Fibroblast of villous mesenchyme (primary cell): ENCODE measurements around the gene NPDC1. TPM values are rescaled to one million over a fixed set of nuclear protein-coding genes. Genes with fewer than 3 reads are reported as not detected.
"Not testable (repeated sequence)": the region's sequence is repeated elsewhere in the genome, so short reads cannot be mapped to it uniquely, and the experiment has no call there.

Experiments
- DNase-seq: peaks from one replicate; pipeline ENCODE4 v3.0.0-alpha.2; 2010; ENCODE audit warnings: low read depth
- H3K4me3 ChIP-seq: 2 replicates; pipeline ENCODE4 v1.5.1; 2011; ENCODE audit warnings: low read depth, mild to moderate bottlenecking, low read length
- CTCF ChIP-seq: IDR thresholded peaks from 2 replicates; pipeline ENCODE4 v1.5.1; 2012; ENCODE audit warnings: low read depth, mild to moderate bottlenecking, low read length; ENCODE audit not compliant: insufficient read depth
- total RNA-seq: library from RNA; depleted of rRNA; stranded (reverse); fragments of >200 nt; gene quantifications from 2 replicates; pipeline ENCODE4 v1.2.3, GENCODE V29; 2012

The NPDC1 gene
- total RNA-seq, 1 donor, result 13.0 TPM

GRCh38 chr9:137064027-137064879 lies 18.3 kb upstream of the NPDC1 start:
- no peak overlapping the region for H3K4me3 ChIP-seq
- peak; percentile 88 for TF ChIP-seq CTCF
- no peak for DNase-seq

- no peak for DNase-seq
- no peak for TF ChIP-seq CTCF
Measured at GRCh38 chr9:137063311-137064026, 17.5 kb upstream of the NPDC1 start.

GRCh38 chr9:137062798-137063197 lies 16.8 kb upstream of the NPDC1 start:
- not testable (repeated sequence) for H3K4me3 ChIP-seq, DNase-seq

More at GRCh38 chr9:137063311-137064026, 17.5 kb upstream of the NPDC1 start:
- H3K4me3 ChIP-seq, result no peak overlapping the region

- no peak for TF ChIP-seq CTCF
Measured at GRCh38 chr9:137062384-137062783, 16.4 kb upstream of the NPDC1 start.

GRCh38 chr9:137058521-137059234 lies 12.7 kb upstream of the NPDC1 start:
- TF ChIP-seq CTCF, result no peak
- DNase-seq, result no peak
- H3K4me3 ChIP-seq, result no peak overlapping the region

More at GRCh38 chr9:137062384-137062783, 16.4 kb upstream of the NPDC1 start:
- H3K4me3 ChIP-seq, result no peak overlapping the region
- DNase-seq, result no peak

- TF ChIP-seq CTCF, result no peak
- H3K4me3 ChIP-seq, result no peak overlapping the region
- DNase-seq, result no peak
Measured at GRCh38 chr9:137057545-137057944, 11.6 kb upstream of the NPDC1 start.
